ENCODE data around the gene FSIP1. TPM values are rescaled to one million over a fixed set of nuclear protein-coding genes. Genes with fewer than 3 reads are reported as not detected.
"Not testable (repeated sequence)": the region's sequence is repeated elsewhere in the genome, so short reads cannot be mapped to it uniquely, and the experiment has no call there.

The FSIP1 gene
- polyA plus RNA-seq (ENCODE audit: insufficient read depth in 1 of 5, insufficient read length in 5 of 5, low replicate concordance in 1 of 5), result under 1 TPM; 0.59 to 0.93 (median 0.82) TPM
- long read RNA-seq, donor 1, result 0 reads
- long read RNA-seq, donor 2, result 0 reads
- long read RNA-seq, donor 3, result 0 reads
- long read RNA-seq, donor 4, result 0 reads
- long read RNA-seq, donor 5, result 0 reads
- long read RNA-seq, donor 6, partial matches to known transcripts, result 7 of 12 reads
- long read RNA-seq, donor 6, other reads (novel, unspliced or antisense), result 5 of 12 reads
- long read RNA-seq, donor 7, partial matches to known transcripts, result 82 of 89 reads
- long read RNA-seq, donor 7, other reads (novel, unspliced or antisense), result 7 of 89 reads
- long read RNA-seq, donor 8, result 0 reads

GRCh38 chr15:39782441-39783138 lies at the start of gene FSIP1:
FSIP1 (minus strand) TSS chr15:39782841; CDS start chr15:39776524, 6,317 bp downstream.
- DNase-seq, result peak; percentile 95 to 96

GRCh38 chr15:39830166-39830565 lies 47.5 kb upstream of the FSIP1 start:
- no peak for DNase-seq

- no peak for DNase-seq
Measured at GRCh38 chr15:39828374-39828931, 45.8 kb upstream of the FSIP1 start.

- no peak for DNase-seq
Measured at GRCh38 chr15:39826975-39827374, 44.3 kb upstream of the FSIP1 start.

- no peak for DNase-seq
Measured at GRCh38 chr15:39823634-39824033, 41.0 kb upstream of the FSIP1 start.

GRCh38 chr15:39820050-39820602 lies 37.5 kb upstream of the FSIP1 start:
- DNase-seq, result no peak

GRCh38 chr15:39819533-39819932 lies 36.9 kb upstream of the FSIP1 start:
- DNase-seq, result no peak

- no peak for DNase-seq
Measured at GRCh38 chr15:39817892-39818291, 35.3 kb upstream of the FSIP1 start.

- no peak for DNase-seq
Measured at GRCh38 chr15:39814489-39814888, 31.8 kb upstream of the FSIP1 start.

- DNase-seq, result not testable (repeated sequence)
Measured at GRCh38 chr15:39812651-39813050, 30.0 kb upstream of the FSIP1 start.

- DNase-seq, result no peak
Measured at GRCh38 chr15:39808909-39809308, 26.3 kb upstream of the FSIP1 start.

GRCh38 chr15:39807791-39808190 lies 25.1 kb upstream of the FSIP1 start:
- DNase-seq, result no peak

- DNase-seq, result no peak
Measured at GRCh38 chr15:39804026-39804425, 21.4 kb upstream of the FSIP1 start.

GRCh38 chr15:39803016-39803415 lies 20.4 kb upstream of the FSIP1 start:
- DNase-seq, result no peak

GRCh38 chr15:39801641-39802309 lies 19.1 kb upstream of the FSIP1 start:
- no peak for DNase-seq

GRCh38 chr15:39799552-39800011 lies 16.9 kb upstream of the FSIP1 start:
- DNase-seq, result no peak

- DNase-seq, result no peak
Measured at GRCh38 chr15:39798382-39798781, 15.7 kb upstream of the FSIP1 start.

- DNase-seq, result no peak
Measured at GRCh38 chr15:39797407-39797806, 14.8 kb upstream of the FSIP1 start.

GRCh38 chr15:39796601-39797000 lies 14.0 kb upstream of the FSIP1 start:
- no peak for DNase-seq

GRCh38 chr15:39795486-39795885 lies 12.8 kb upstream of the FSIP1 start:
- no peak for DNase-seq

- DNase-seq, result no peak
Measured at GRCh38 chr15:39794954-39795353, 12.3 kb upstream of the FSIP1 start.

GRCh38 chr15:39793923-39794322 lies 11.3 kb upstream of the FSIP1 start:
- DNase-seq, result no peak

Data from right lung (tissue), 10 donors.